LHCN-M2 (cell line): ENCODE results near the gene ZSCAN5A. TPM values are rescaled to one million over a fixed set of nuclear protein-coding genes. Genes with fewer than 3 reads are reported as not detected.
"Not testable (repeated sequence)": the region's sequence is repeated elsewhere in the genome, so short reads cannot be mapped to it uniquely, and the experiment has no call there.

ENCODE experiments used
- DNase-seq: peaks from one replicate; pipeline ENCODE4 v3.0.0-alpha.2; 2012; ENCODE audit warnings: low read depth
- total RNA-seq: library from RNA; depleted of rRNA; stranded (reverse); fragments of >200 nt; gene quantifications from 2 replicates; pipeline ENCODE4 v1.2.3, GENCODE V29; 2014

ZSCAN5A gene
- total RNA-seq, 1 experiment from 2014 or later: 2.9 TPM

GRCh38 chr19:56271151-56271550, 43.5 kb downstream of the ZSCAN5A start:
- no peak for DNase-seq

GRCh38 chr19:56270676-56271075, 44.0 kb downstream of the ZSCAN5A start:
- peak; percentile 74 for DNase-seq

GRCh38 chr19:56269348-56269747, 45.3 kb downstream of the ZSCAN5A start:
- no peak for DNase-seq

- DNase-seq: no peak
Observed at GRCh38 chr19:56266051-56266450, 48.6 kb downstream of the ZSCAN5A start.

GRCh38 chr19:56263319-56263718, 51.3 kb downstream of the ZSCAN5A start:
- no peak for DNase-seq

GRCh38 chr19:56261932-56262331, 52.7 kb downstream of the ZSCAN5A start:
- DNase-seq: not testable (repeated sequence)

GRCh38 chr19:56261145-56261544, 53.5 kb downstream of the ZSCAN5A start:
- peak; percentile 1 for DNase-seq

GRCh38 chr19:56258272-56258671, 56.4 kb downstream of the ZSCAN5A start:
- DNase-seq: no peak

- peak; percentile 57 for DNase-seq
Observed at GRCh38 chr19:56253737-56254136, 60.9 kb downstream of the ZSCAN5A start.

- peak; percentile 56 for DNase-seq
Observed at GRCh38 chr19:56252699-56253422, 61.8 kb downstream of the ZSCAN5A start.

- not testable (repeated sequence) for DNase-seq
Observed at GRCh38 chr19:56248736-56249338, 65.8 kb downstream of the ZSCAN5A start.

GRCh38 chr19:56245764-56246163, 68.9 kb downstream of the ZSCAN5A start:
- not testable (repeated sequence) for DNase-seq

- DNase-seq: peak; percentile 24
Observed at GRCh38 chr19:56245121-56245740, 69.4 kb downstream of the ZSCAN5A start.

- DNase-seq: no peak
Observed at GRCh38 chr19:56223481-56223880, 91.2 kb downstream of the ZSCAN5A start.

GRCh38 chr19:56222901-56223300, 91.7 kb downstream of the ZSCAN5A start:
- no peak for DNase-seq

- no peak for DNase-seq
Observed at GRCh38 chr19:56221851-56222250, 92.8 kb downstream of the ZSCAN5A start.

- not testable (repeated sequence) for DNase-seq
Observed at GRCh38 chr19:56221442-56221841, 93.2 kb downstream of the ZSCAN5A start.

GRCh38 chr19:56218961-56219360, 95.7 kb downstream of the ZSCAN5A start:
- DNase-seq: no peak

GRCh38 chr19:56217039-56217949, 97.3 kb downstream of the ZSCAN5A start:
- peak; percentile 4 for DNase-seq

GRCh38 chr19:56211718-56212117, 102.9 kb downstream of the ZSCAN5A start:
- DNase-seq: no peak

- DNase-seq: not testable (repeated sequence)
Observed at GRCh38 chr19:56210036-56210435, 104.6 kb downstream of the ZSCAN5A start.

GRCh38 chr19:56209091-56209490, 105.5 kb downstream of the ZSCAN5A start:
- DNase-seq: no peak
